ENCODE measurements around the gene HIGD1A. TPM values are rescaled to one million over a fixed set of nuclear protein-coding genes. Genes with fewer than 3 reads are reported as not detected.
A peak's percentile ranks its signal among the peaks of the same experiment; 100 is the strongest.

HIGD1A gene
- total RNA-seq, 4 donors from 2014 or later, result 123 to 156 (median 139) TPM

- H3K27me3 ChIP-seq, result no peaks in the 10 kb centered on the region
- H3K9me3 ChIP-seq, result no peaks in the 10 kb centered on the region
- no peak for TF ChIP-seq CTCF (IDR thresholded peaks at IDR 0.05 in 4 of 5, conservative IDR thresholded peaks at IDR 0.05 in 1 of 5)
- no peak for TF ChIP-seq POLR2A (IDR thresholded peaks at IDR 0.05)
- intact Hi-C loops (cut with DNase I; ENCODE audit: low total_unique reads), result loop anchor here (10.0 kb wide), 1 partner anchor 1585 kb away; no protein-coding TSS in a partner anchor
- no peak overlapping the region for H3K4me3 ChIP-seq
- H3K36me3 ChIP-seq, result no peaks in the 10 kb centered on the region
- DNase-seq, result no peak
- H3K27ac ChIP-seq, result peak overlapping the region in 3 of 4 donors; percentile 20 to 97 (median 95)
- no peak for ATAC-seq
- peaks cover 34 to 41% of the 10 kb centered on the region in 2 donors for H3K4me1 ChIP-seq
- in situ Hi-C loops (cut with MboI; ENCODE audit: low sequenced_read_pairs in 4 of 4), result no loop called here
These were observed 4.0 kb downstream of the HIGD1A start for GRCh38 chr3:42800251-42800650.

- peak overlapping the region in 1 of 4 donors; percentile 14 for H3K27ac ChIP-seq
- intact Hi-C loops (cut with DNase I; ENCODE audit: low total_unique reads), result no loop called here
- no peak overlapping the region for H3K4me3 ChIP-seq
- no peaks in the 10 kb centered on the region for H3K36me3 ChIP-seq
- H3K4me1 ChIP-seq, result peaks cover 29 to 41% of the 10 kb centered on the region in 2 donors
- in situ Hi-C loops (cut with MboI; ENCODE audit: low sequenced_read_pairs in 4 of 4), result no loop called here
- H3K27me3 ChIP-seq, result no peaks in the 10 kb centered on the region
- no peak for ATAC-seq
- no peaks in the 10 kb centered on the region for H3K9me3 ChIP-seq
- no peak for TF ChIP-seq POLR2A (IDR thresholded peaks at IDR 0.05)
- DNase-seq, result no peak
These were observed 4.9 kb downstream of the HIGD1A start for GRCh38 chr3:42799376-42799775.

- peaks cover 0 to 17% of the 10 kb centered on the region in 2 donors for H3K36me3 ChIP-seq
- DNase-seq (no peak), ATAC-seq (no peak)
- H3K27ac ChIP-seq, result no peak overlapping the region
- no peak for TF ChIP-seq CTCF (IDR thresholded peaks at IDR 0.05 in 4 of 5, conservative IDR thresholded peaks at IDR 0.05 in 1 of 5)
- H3K4me3 ChIP-seq, result no peak overlapping the region
- no peaks in the 10 kb centered on the region for H3K27me3 ChIP-seq
- intact Hi-C loops (cut with DNase I; ENCODE audit: low total_unique reads), result no loop called here
- peaks cover 9 to 22% of the 10 kb centered on the region in 2 donors for H3K4me1 ChIP-seq
- no peaks in the 10 kb centered on the region for H3K9me3 ChIP-seq
- in situ Hi-C loops (cut with MboI; ENCODE audit: low sequenced_read_pairs in 4 of 4), result no loop called here
These were observed 7.9 kb downstream of the HIGD1A start for GRCh38 chr3:42796332-42796885.

DNA sequence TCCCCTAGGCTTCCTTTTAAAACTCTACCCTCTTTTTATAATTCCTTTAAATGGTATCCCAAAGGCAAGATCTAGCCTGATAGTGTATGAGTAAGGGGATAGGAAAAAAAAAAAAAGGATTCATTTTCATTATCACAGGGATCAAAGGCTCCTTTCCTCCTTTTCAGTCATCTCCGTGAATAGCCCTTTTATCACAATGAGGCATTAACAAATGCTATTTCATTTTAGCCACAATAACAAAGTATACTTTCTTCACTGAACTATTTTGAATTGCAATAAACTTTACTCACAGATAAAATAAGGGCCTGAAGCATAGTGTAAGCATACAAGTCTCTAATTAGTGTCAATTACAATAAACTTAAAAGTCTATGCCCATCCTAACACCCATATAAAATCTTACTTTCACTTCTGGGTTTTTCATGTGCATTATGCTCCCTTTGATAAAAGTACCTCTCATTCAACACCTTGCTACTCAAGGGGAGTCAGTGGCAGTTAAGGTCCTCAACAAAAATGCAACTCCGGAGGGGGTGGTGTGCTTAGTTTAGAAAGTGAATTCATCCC, 8.6 kb downstream of the HIGD1A start:
- in situ Hi-C loops (cut with MboI; ENCODE audit: low sequenced_read_pairs in 4 of 4) (no loop called here), intact Hi-C loops (cut with DNase I; ENCODE audit: low total_unique reads) (no loop called here)
- Histone ChIP-seq H3K4me3 (no peak overlapping the region), H3K4me1 (peaks cover 2 to 15% of the 10 kb centered on the region in 2 donors), H3K36me3 (peaks cover 0 to 24% of the 10 kb centered on the region in 2 donors), H3K27me3 (no peaks in the 10 kb centered on the region), H3K27ac (no peak overlapping the region), H3K9me3 (no peaks in the 10 kb centered on the region)
- DNase-seq (no peak), ATAC-seq (no peak)
- TF ChIP-seq POLR2A (IDR thresholded peaks at IDR 0.05), result no peak

DNA sequence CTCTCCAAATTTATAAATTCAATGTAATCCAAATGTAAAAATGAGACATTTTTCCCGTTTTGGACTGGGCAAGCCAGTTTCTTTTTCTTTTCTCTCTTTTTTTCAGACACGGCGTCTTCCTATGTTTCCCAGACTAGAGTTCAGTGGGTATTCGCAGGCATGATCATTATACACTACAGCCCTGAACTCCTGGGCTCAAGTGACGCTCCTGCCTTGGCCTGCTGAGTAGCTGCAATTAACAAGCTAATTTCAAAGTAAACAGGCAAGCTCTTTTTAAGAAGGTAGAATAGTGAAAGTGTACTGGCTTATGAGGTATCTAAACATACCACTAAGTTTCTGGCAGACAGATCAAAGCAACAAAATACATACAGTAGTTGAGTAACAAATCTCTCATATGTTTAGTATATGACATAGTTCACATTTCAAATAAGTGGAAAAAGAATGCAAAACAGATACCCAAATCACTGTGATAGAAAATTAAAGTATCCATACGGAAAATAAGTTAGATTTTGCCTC, 13.5 kb downstream of the HIGD1A start:
- in situ Hi-C loops (cut with MboI; ENCODE audit: low sequenced_read_pairs in 4 of 4) (no loop called here), intact Hi-C loops (cut with DNase I; ENCODE audit: low total_unique reads) (no loop called here)
- H3K9me3 ChIP-seq, result no peaks in the 10 kb centered on the region
- H3K4me3 ChIP-seq, result no peak overlapping the region
- ATAC-seq (no peak), DNase-seq (no peak)
- TF ChIP-seq CTCF (IDR thresholded peaks at IDR 0.05 in 4 of 5, conservative IDR thresholded peaks at IDR 0.05 in 1 of 5) (no peak), POLR2A (IDR thresholded peaks at IDR 0.05) (no peak)
- H3K27me3 ChIP-seq, result no peaks in the 10 kb centered on the region
- H3K4me1 ChIP-seq, result no peaks in the 10 kb centered on the region
- H3K27ac ChIP-seq, result no peak overlapping the region
- H3K36me3 ChIP-seq, result peaks cover 0 to 38% of the 10 kb centered on the region in 2 donors

Data from gastrocnemius medialis (tissue), 4 donors.